KOPT-K1 (cell line): ENCODE results near the gene ITGB3BP.
"Not testable (repeated sequence)": the region's sequence is repeated elsewhere in the genome, so short reads cannot be mapped to it uniquely, and the experiment has no call there.

ENCODE experiments used
- H3K27ac ChIP-seq: fragments of 200-600 bp; sonication (generic); 2 replicates; pipeline ENCODE4 v1.5.1; 2016; ENCODE audit warnings: antibody characterized with exemption, mild to moderate bottlenecking, low read depth, low read length; ENCODE audit not compliant: poor library complexity, severe bottlenecking
- H3K36me3 ChIP-seq: fragments of 200-600 bp; sonication (generic); 2 replicates; pipeline ENCODE4 v1.5.1; 2017; ENCODE audit warnings: antibody characterized with exemption, mild to moderate bottlenecking, low read length, moderate library complexity; ENCODE audit not compliant: insufficient read depth
- H3K9me3 ChIP-seq: fragments of 200-600 bp; sonication (generic); 2 replicates; pipeline ENCODE4 v1.5.1; 2017; ENCODE audit warnings: antibody characterized with exemption, low read length, mild to moderate bottlenecking; ENCODE audit not compliant: insufficient read depth, poor library complexity, severe bottlenecking

The ITGB3BP gene

GRCh38 chr1:63522891-63523728, at the start of gene ITGB3BP, which contains the start of gene EFCAB7:
TSS of gene ITGB3BP (minus strand) at chr1:63523225. CDS start at chr1:63523133, 92 bp downstream.
TSS of gene EFCAB7 (plus strand) at chr1:63523525. CDS start at chr1:63525573, 2,048 bp downstream.
- Histone ChIP-seq H3K27ac (peak within 1 kb of the TSS; percentile 77), H3K9me3 (no peaks in the 10 kb centered on the region)

GRCh38 chr1:63572686-63573085, 49.7 kb upstream of the ITGB3BP start:
- not testable (repeated sequence) for H3K36me3 ChIP-seq, H3K27ac ChIP-seq

More at GRCh38 chr1:63522891-63523728, at the start of gene ITGB3BP, which contains the start of gene EFCAB7:
- peaks cover 17% of the 10 kb centered on the region; the same call in 1 of the 2 replicates for H3K36me3 ChIP-seq

GRCh38 chr1:63569640-63570316, 46.8 kb upstream of the ITGB3BP start:
- Histone ChIP-seq H3K36me3 (no peaks in the 10 kb centered on the region), H3K27ac (no peak overlapping the region), H3K9me3 (no peaks in the 10 kb centered on the region)

More at GRCh38 chr1:63572686-63573085, 49.7 kb upstream of the ITGB3BP start:
- H3K9me3 ChIP-seq = not testable (repeated sequence)

GRCh38 chr1:63569068-63569467, 46.0 kb upstream of the ITGB3BP start:
- H3K9me3 ChIP-seq = no peaks in the 10 kb centered on the region
- H3K27ac ChIP-seq = no peak overlapping the region
- no peaks in the 10 kb centered on the region for H3K36me3 ChIP-seq

GRCh38 chr1:63563745-63564144, 40.7 kb upstream of the ITGB3BP start:
- H3K36me3 ChIP-seq = no peaks in the 10 kb centered on the region
- H3K27ac ChIP-seq = no peak overlapping the region
- H3K9me3 ChIP-seq = no peaks in the 10 kb centered on the region

- Histone ChIP-seq H3K27ac (no peak overlapping the region), H3K9me3 (no peaks in the 10 kb centered on the region), H3K36me3 (no peaks in the 10 kb centered on the region)
Measured at GRCh38 chr1:63559357-63559756, 36.3 kb upstream of the ITGB3BP start.

GRCh38 chr1:63557365-63557987, 34.5 kb upstream of the ITGB3BP start:
- Histone ChIP-seq H3K27ac (no peak overlapping the region), H3K9me3 (no peaks in the 10 kb centered on the region), H3K36me3 (no peaks in the 10 kb centered on the region)

GRCh38 chr1:63555480-63555879, 32.5 kb upstream of the ITGB3BP start:
- H3K36me3 ChIP-seq = no peaks in the 10 kb centered on the region
- no peak overlapping the region for H3K27ac ChIP-seq
- no peaks in the 10 kb centered on the region for H3K9me3 ChIP-seq

GRCh38 chr1:63548877-63549276, 25.9 kb upstream of the ITGB3BP start:
- H3K27ac ChIP-seq = no peak overlapping the region
- H3K9me3 ChIP-seq = no peaks in the 10 kb centered on the region

GRCh38 chr1:63548303-63548702, 25.3 kb upstream of the ITGB3BP start:
- H3K36me3 ChIP-seq = peaks cover 12% of the 10 kb centered on the region; the same call in 1 of the 2 replicates
- no peaks in the 10 kb centered on the region for H3K9me3 ChIP-seq
- no peak overlapping the region for H3K27ac ChIP-seq

More at GRCh38 chr1:63548877-63549276, 25.9 kb upstream of the ITGB3BP start:
- H3K36me3 ChIP-seq = peaks cover 12% of the 10 kb centered on the region; the same call in 1 of the 2 replicates

- Histone ChIP-seq H3K9me3 (no peaks in the 10 kb centered on the region), H3K36me3 (peaks cover 12% of the 10 kb centered on the region; the same call in 1 of the 2 replicates), H3K27ac (no peak overlapping the region)
Measured at GRCh38 chr1:63547621-63548294, 24.7 kb upstream of the ITGB3BP start.

- peaks cover 12% of the 10 kb centered on the region; the same call in 1 of the 2 replicates for H3K36me3 ChIP-seq
- H3K27ac ChIP-seq = no peak overlapping the region
- no peaks in the 10 kb centered on the region for H3K9me3 ChIP-seq
Measured at GRCh38 chr1:63545780-63546179, 22.8 kb upstream of the ITGB3BP start.

- peaks cover 22% of the 10 kb centered on the region for H3K36me3 ChIP-seq
- H3K27ac ChIP-seq = no peak overlapping the region
- H3K9me3 ChIP-seq = no peaks in the 10 kb centered on the region
Measured at GRCh38 chr1:63537940-63538339, 14.9 kb upstream of the ITGB3BP start.

- peaks cover 32% of the 10 kb centered on the region for H3K36me3 ChIP-seq
- H3K27ac ChIP-seq = no peak overlapping the region
- H3K9me3 ChIP-seq = no peaks in the 10 kb centered on the region
Measured at GRCh38 chr1:63537006-63537405, 14.0 kb upstream of the ITGB3BP start.
